Caco-2 (cell line): ENCODE measurements around the gene CHMP2B. TPM values are rescaled to one million over a fixed set of nuclear protein-coding genes. Genes with fewer than 3 reads are reported as not detected.
"Not testable (repeated sequence)": the region's sequence is repeated elsewhere in the genome, so short reads cannot be mapped to it uniquely, and the experiment has no call there.

ENCODE experiments used
- BruUV-seq: library from RNA; stranded (reverse); fragments of 400-500 nt; replicated peaks from 2 replicates; lab custom pipeline; 2021; lab: Mats Ljungman, UMichigan
- CTCF ChIA-PET: fragments of 300-600 bp; sonication (Branson Sonifier 250); formaldehyde crosslinking; loops from one replicate; lab custom pipeline; 2022; ENCODE audit warnings: antibody characterized with exemption; lab: Charles Lee
- POLR2A ChIA-PET: fragments of 300-600 bp; sonication (Branson Sonifier 250); formaldehyde crosslinking; loops from one replicate; lab custom pipeline; 2022; ENCODE audit warnings: antibody characterized with exemption; lab: Charles Lee
- DNase-seq, 2 experiments: peaks; one replicate each; pipeline versions ENCODE4 v3.0.0 to v3.0.0-alpha.2; 2020 to 2022
- H3K27me3 ChIP-seq: replicated peaks from 2 replicates; pipeline ENCODE4 v1.6.0; 2011; ENCODE audit warnings: low read length; ENCODE audit not compliant: control insufficient read depth, insufficient read depth
- H3K36me3 ChIP-seq: 2 replicates; pipeline ENCODE4 v1.5.1; 2011; ENCODE audit warnings: low read length; ENCODE audit not compliant: control insufficient read depth, insufficient read depth
- H3K4me1 ChIP-seq: fragments of 250-450 bp; sonication (Bioruptor Pico); 2 replicates; pipeline ENCODE4 v1.5.1; 2020; ENCODE audit warnings: mild to moderate bottlenecking
- H3K4me3 ChIP-seq: 2 replicates; pipeline ENCODE4 v1.5.1; 2011; ENCODE audit warnings: low read depth, mild to moderate bottlenecking, control low read depth, low read length
- H3K9me3 ChIP-seq: fragments of 250-450 bp; sonication (Bioruptor Pico); 2 replicates; pipeline ENCODE4 v1.5.1; 2020; ENCODE audit warnings: mild to moderate bottlenecking, moderate library complexity
- H3K27ac Mint-ChIP-seq: one replicate; pipeline ENCODE4 v1.8.0; 2022; ENCODE audit warnings: mixed read lengths; ENCODE audit not compliant: unreplicated experiment
- H3K27me3 Mint-ChIP-seq: one replicate; pipeline ENCODE4 v1.8.0; 2022; ENCODE audit warnings: mixed read lengths; ENCODE audit not compliant: insufficient read depth, unreplicated experiment
- H3K36me3 Mint-ChIP-seq: one replicate; pipeline ENCODE4 v1.8.0; 2022; ENCODE audit warnings: mild to moderate bottlenecking, mixed read lengths; ENCODE audit not compliant: insufficient read depth, unreplicated experiment
- H3K4me1 Mint-ChIP-seq: one replicate; pipeline ENCODE4 v1.8.0; 2022; ENCODE audit warnings: low read depth, mixed read lengths; ENCODE audit not compliant: unreplicated experiment
- H3K4me3 Mint-ChIP-seq: one replicate; pipeline ENCODE4 v1.8.0; 2022; ENCODE audit warnings: mild to moderate bottlenecking, moderate library complexity, mixed read lengths; ENCODE audit not compliant: unreplicated experiment
- H3K9me3 Mint-ChIP-seq: one replicate; pipeline ENCODE4 v1.8.0; 2022; ENCODE audit warnings: mixed read lengths; ENCODE audit not compliant: unreplicated experiment
- CTCF ChIP-seq, 2 experiments: fragments of 200-600 bp in 1 of 2; IDR thresholded peaks; 1 replicate in 1 of 2; 2 replicates in 1 of 2; pipeline versions ENCODE4 v1.5.1 to v1.8.0; 2011 to 2022; ENCODE audit warnings: antibody characterized with exemption in 1 of 2, control low read depth in 1 of 2, inconsistent platforms in 1 of 2, low read depth in 1 of 2, low read length in 1 of 2, mild to moderate bottlenecking in 1 of 2, moderate library complexity in 1 of 2; ENCODE audit not compliant: insufficient read depth in 1 of 2, severe bottlenecking in 1 of 2, unreplicated experiment in 1 of 2
- intact Hi-C: fragments of 100-400 bp; cut with micrococcal nuclease; formaldehyde crosslinking; loops from one replicate; pipeline ENCODE4 v1.10.0; 2022; ENCODE audit not compliant: unreplicated experiment
- microRNA-seq: library from miRNA; unstranded; fragments of <30 nt; microRNA quantifications from one replicate; pipeline ENCODE4 v1.2.0, GENCODE V29; 2022
- total RNA-seq: library from RNA; stranded (reverse); gene quantifications from 2 replicates; pipeline ENCODE4 v1.2.3, GENCODE V29; 2022

The CHMP2B gene
- total RNA-seq, 1 experiment from 2014 or later: 52.4 TPM

GRCh38 chr3:87288446-87288845 is 61.3 kb downstream of the CHMP2B start:
- ChIA-PET POLR2A (no interaction called here), CTCF (no interaction called here)
- Mint-ChIP-seq H3K27me3 (no peaks in the 10 kb centered on the region), H3K4me3 (no peak overlapping the region), H3K36me3 (no peaks in the 10 kb centered on the region), H3K9me3 (no peaks in the 10 kb centered on the region), H3K27ac (no peak overlapping the region), H3K4me1 (no peaks in the 10 kb centered on the region)
- Histone ChIP-seq H3K27me3 (no peaks in the 10 kb centered on the region), H3K36me3 (no peaks in the 10 kb centered on the region), H3K9me3 (no peaks in the 10 kb centered on the region), H3K4me1 (no peaks in the 10 kb centered on the region), H3K4me3 (no peak overlapping the region)
- BruUV-seq: no TSS peak
- no peak for TF ChIP-seq CTCF (IDR thresholded peaks at IDR 0.05; ENCODE audit: insufficient read depth in 1 of 2, low read depth in 1 of 2, low read length in 1 of 2, severe bottlenecking in 1 of 2, unreplicated experiment in 1 of 2)
- intact Hi-C loops: no loop called here
- no peak for DNase-seq

GRCh38 chr3:87298111-87298718 is 71.1 kb downstream of the CHMP2B start:
- peak in 1 of 2 experiments; percentile 35 for DNase-seq
- H3K27me3 Mint-ChIP-seq: no peaks in the 10 kb centered on the region
- H3K4me1 ChIP-seq: no peaks in the 10 kb centered on the region
- H3K36me3 Mint-ChIP-seq: no peaks in the 10 kb centered on the region
- TF ChIP-seq CTCF (IDR thresholded peaks at IDR 0.05; ENCODE audit: insufficient read depth in 1 of 2, low read depth in 1 of 2, low read length in 1 of 2, severe bottlenecking in 1 of 2, unreplicated experiment in 1 of 2): peak; percentile 49 to 52
- POLR2A ChIA-PET: no interaction called here
- H3K4me3 ChIP-seq: no peak overlapping the region
- no peak overlapping the region for H3K4me3 Mint-ChIP-seq
- intact Hi-C loops: loop anchor here (1.0 to 10.0 kb wide), 7 partner anchors 52 to 884 kb away; no protein-coding TSS in a partner anchor
- H3K9me3 ChIP-seq: no peaks in the 10 kb centered on the region
- no peaks in the 10 kb centered on the region for H3K4me1 Mint-ChIP-seq
- H3K27me3 ChIP-seq: no peaks in the 10 kb centered on the region
- no peaks in the 10 kb centered on the region for H3K9me3 Mint-ChIP-seq
- CTCF ChIA-PET: interaction anchor here (0.5 kb wide), 1 partner anchor 244 kb away, joined by 3 read pairs; no protein-coding TSS in a partner anchor
- BruUV-seq: no TSS peak
- no peak overlapping the region for H3K27ac Mint-ChIP-seq
- H3K36me3 ChIP-seq: no peaks in the 10 kb centered on the region

GRCh38 chr3:87305031-87305430 is 77.9 kb downstream of the CHMP2B start:
- H3K27ac Mint-ChIP-seq, H3K4me3 ChIP-seq, intact Hi-C loops, CTCF ChIA-PET, H3K4me1 Mint-ChIP-seq, H3K4me1 ChIP-seq, H3K4me3 Mint-ChIP-seq, DNase-seq, H3K9me3 ChIP-seq, H3K9me3 Mint-ChIP-seq, H3K27me3 ChIP-seq, H3K36me3 ChIP-seq, POLR2A ChIA-PET, H3K27me3 Mint-ChIP-seq, BruUV-seq, H3K36me3 Mint-ChIP-seq: not testable (repeated sequence)

Small RNA genes lying within 50 kb of the gene (microRNA-seq; reads per million reads assigned to microRNA genes)
- gene MIR4795: not detected

Other genes starting within 250 kb of the CHMP2B start
- gene VGLL3, start 236.2 kb upstream of the CHMP2B start, total RNA-seq: 8.2 and 10.4 TPM in 2 replicates
- not detected in 2 replicates for gene POU1F1, start 49.3 kb downstream of the CHMP2B start, total RNA-seq